GM19438 (cell line): ENCODE results near the gene AGAP1.
"Not testable (repeated sequence)": the region's sequence is repeated elsewhere in the genome, so short reads cannot be mapped to it uniquely, and the experiment has no call there.

Source experiments
- ATAC-seq: cut with Tn5 transposase; IDR thresholded peaks from one replicate; pipeline ENCODE4 v1.9.1; 2021; ENCODE audit warnings: low read depth; ENCODE audit not compliant: unreplicated experiment

The AGAP1 gene

GRCh38 chr2:236119003-236119402 is 625.2 kb downstream of the AGAP1 start:
- ATAC-seq = no peak

DNA sequence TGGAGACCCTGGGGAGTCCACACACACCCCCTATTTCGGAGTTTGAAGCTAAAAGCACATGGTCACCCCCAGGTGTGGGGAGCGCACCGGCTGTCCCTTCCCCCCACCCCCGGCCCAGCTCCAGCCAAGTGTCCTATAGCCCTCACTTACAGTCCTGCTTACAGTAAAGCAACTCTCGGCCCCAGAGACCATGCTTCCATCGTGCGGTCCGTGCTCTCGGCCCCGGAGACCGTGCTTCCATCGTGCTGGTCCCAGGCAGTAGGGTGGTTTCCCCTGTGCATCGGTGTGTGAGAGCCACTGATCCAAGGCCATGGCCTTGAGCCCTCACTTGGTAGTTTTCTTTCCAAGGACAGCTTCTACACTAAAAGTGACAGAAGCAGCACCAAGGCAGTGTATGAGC is 625.6 kb downstream of the AGAP1 start:
- ATAC-seq = no peak

GRCh38 chr2:236120141-236120601 is 626.3 kb downstream of the AGAP1 start:
- ATAC-seq = no peak

GRCh38 chr2:236120829-236121228 is 627.0 kb downstream of the AGAP1 start:
- ATAC-seq = no peak

DNA sequence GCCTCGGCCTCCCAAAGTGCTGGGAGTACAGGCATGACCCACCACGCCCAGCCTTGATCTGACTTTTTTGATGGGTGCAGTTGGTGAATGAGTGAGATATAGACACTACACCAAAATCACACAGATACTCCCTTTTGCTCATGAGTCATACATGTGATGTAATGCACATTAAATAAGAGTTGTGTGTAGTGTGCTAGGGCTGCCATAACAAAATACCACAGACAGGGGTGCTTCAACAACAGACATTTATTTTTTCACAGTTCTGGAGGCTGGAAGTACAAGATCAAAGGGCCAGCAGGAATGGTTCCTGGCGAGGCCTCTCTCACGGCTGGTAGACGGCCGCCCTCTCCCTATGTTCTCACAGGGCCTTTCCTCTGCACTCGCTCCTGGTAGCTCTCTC is 627.7 kb downstream of the AGAP1 start:
- no peak for ATAC-seq

DNA sequence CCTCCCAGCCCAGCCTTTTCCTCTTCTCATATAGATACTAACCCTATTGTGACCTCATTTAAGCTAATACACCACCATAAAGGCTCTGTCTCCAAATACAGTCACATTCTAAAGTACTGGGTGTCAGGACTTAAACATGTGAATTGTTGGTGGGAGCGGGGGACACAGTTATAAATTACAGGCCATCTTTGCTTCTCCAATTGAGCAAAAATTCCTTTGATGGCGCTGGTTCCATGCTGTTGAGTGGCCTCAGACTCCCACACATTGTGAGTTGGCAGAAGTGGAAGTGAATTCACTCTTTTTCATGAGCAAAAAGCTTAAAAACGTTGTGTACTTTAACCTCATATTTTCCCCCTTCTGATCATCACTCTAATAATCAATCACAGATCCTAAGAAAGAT is 628.4 kb downstream of the AGAP1 start:
- no peak for ATAC-seq

GRCh38 chr2:236123716-236124115 is 629.9 kb downstream of the AGAP1 start:
- no peak for ATAC-seq

DNA sequence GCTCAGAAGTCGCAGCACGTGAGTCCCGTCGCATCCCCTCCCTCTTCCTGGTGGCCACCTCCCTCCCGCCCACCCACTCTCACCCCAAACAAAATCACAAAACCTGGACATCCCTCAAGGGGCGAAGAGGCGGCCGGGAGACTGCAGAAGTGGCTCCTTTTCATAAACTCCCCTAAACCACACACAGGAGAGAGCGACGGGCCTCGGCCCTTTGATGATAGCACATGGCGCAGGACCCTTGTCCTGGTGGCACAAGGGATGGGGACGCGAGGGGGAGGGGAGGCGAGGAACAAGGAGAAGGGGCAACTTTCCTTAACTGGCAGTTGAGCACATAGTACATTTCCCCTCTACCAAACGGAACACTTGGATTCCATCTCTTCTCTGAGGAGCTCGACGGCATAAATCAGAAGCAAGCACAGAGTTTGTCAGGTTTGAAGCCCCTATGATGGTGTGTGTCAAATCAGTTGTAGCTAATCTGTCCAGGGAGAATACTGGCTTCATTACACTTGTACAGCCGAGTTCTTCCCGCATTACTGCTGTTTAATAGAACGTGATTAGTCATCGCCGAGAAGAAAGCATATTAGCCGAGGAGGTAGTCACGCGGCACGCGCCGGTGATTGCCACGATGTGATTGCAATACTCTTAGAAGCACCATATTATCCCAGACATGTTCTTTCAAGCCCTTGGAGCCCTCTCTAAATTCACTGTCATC is 630.5 kb downstream of the AGAP1 start:
- ATAC-seq = no peak

DNA sequence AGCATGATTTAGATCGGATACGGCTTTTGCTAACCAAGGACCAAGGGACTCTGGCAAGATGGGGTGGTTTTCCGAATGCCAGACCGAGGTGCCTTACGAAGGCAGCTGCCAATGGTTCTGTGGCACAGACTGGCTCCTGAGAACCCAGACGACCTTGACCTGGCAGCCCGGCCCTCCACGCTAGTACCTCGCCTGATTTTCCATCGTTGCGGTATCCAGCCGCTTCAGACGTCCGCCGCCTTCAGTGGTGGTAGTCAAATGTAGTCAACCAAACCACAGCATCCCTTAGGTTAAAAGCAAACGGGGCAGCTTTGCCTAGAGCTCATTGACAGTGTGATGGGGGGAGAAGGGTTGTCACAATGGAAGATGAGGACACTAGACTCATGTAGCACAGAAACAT is 631.7 kb downstream of the AGAP1 start:
- ATAC-seq = no peak

DNA sequence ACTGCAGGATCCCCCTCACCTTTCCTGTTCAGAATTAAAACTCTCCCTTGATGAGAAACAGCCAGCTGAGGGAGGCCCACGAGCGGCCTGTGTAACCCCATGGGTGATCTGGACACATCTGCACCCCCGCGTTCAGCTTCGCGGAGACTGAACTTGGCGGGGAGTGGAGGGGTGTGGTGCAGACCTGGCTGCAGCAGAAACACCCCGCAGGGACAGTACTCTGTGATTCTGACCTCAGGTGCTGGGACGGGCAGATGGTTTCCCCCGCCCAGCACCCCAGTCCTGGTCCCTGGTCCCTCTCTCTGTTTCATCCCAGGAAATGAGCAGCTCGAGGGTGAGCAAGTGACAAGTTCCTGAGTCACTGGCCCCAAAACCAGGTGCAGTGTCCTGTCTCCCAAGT is 633.2 kb downstream of the AGAP1 start:
- no peak for ATAC-seq

GRCh38 chr2:236128321-236128720 is 634.5 kb downstream of the AGAP1 start:
- no peak for ATAC-seq

DNA sequence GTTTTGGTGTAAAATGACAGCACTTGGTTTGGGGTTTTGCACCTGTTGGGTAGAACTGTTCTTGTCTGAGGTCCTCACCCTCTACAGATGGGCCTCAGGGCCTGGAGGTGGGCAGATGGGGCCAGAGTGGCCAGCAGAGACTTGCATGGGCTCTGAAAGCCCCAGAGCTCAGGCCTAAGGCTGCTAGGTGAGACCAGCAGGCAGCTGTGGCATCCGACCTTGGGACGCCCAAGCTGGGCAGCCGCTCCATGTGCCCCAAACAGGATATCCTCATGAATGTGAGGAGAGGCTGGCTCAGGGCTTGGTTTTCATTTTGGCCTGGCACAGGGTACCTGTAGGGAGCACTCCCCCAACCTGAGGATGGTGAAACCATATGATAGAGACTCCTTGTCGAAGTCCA is 636.1 kb downstream of the AGAP1 start:
- ATAC-seq = no peak

GRCh38 chr2:236130349-236130998 is 636.6 kb downstream of the AGAP1 start:
- ATAC-seq = no peak

- ATAC-seq = no peak
Observed at GRCh38 chr2:236131073-236131692, 637.3 kb downstream of the AGAP1 start.

- no peak for ATAC-seq
Observed at GRCh38 chr2:236133410-236134012, 639.7 kb downstream of the AGAP1 start.

- no peak for ATAC-seq
Observed at GRCh38 chr2:236136538-236136937, 642.7 kb downstream of the AGAP1 start.

GRCh38 chr2:236137066-236137465 is 643.2 kb downstream of the AGAP1 start:
- ATAC-seq = no peak

GRCh38 chr2:236141616-236142015 is 647.8 kb downstream of the AGAP1 start:
- not testable (repeated sequence) for ATAC-seq

GRCh38 chr2:236143811-236144210 is 650.0 kb downstream of the AGAP1 start:
- no peak for ATAC-seq

GRCh38 chr2:236146436-236146835 is 652.6 kb downstream of the AGAP1 start:
- ATAC-seq = no peak

GRCh38 chr2:236155406-236155805 is 661.6 kb downstream of the AGAP1 start:
- ATAC-seq = no peak
